K562 (cell line): Measurements from ENCODE around the gene PPP1R2C. TPM values are rescaled to one million over a fixed set of nuclear protein-coding genes. Genes with fewer than 3 reads are reported as not detected.

Experiments used
- ATAC-seq: fragments of 200-7000 bp; cut with Tn5 transposase; 3 replicates; pipeline ENCODE4 v1.9.1; 2020; ENCODE audit warnings: moderate library complexity
- BruUV-seq: library from RNA; stranded (reverse); fragments of 400-500 nt; replicated peaks from 2 replicates; lab custom pipeline; 2021; lab: Mats Ljungman, UMichigan
- CTCF ChIA-PET: fragments of 300-600 bp; formaldehyde crosslinking; extraction: SDS; loops from one replicate; lab custom pipeline; 2021; ENCODE audit warnings: low intra/inter-chr PET ratio; lab: Yijun Ruan, JAX
- POLR2A ChIA-PET: fragments of 300-600, 350-650 bp; sonication (Branson Sonifier 250); formaldehyde crosslinking; extraction: SDS; loops from one replicate; lab custom pipeline; 2021; ENCODE audit warnings: antibody characterized with exemption, inconsistent platforms; lab: Yijun Ruan, JAX
- DNase-seq, 4 experiments: peaks; one replicate each; pipeline versions ENCODE4 v3.0.0 to v3.0.0-alpha.2; 2011 to 2018; ENCODE audit warnings: low spot score in 3 of 4, mixed read lengths in 3 of 4; ENCODE audit errors: extremely low read depth in 1 of 4
- FAIRE-seq: peaks from 2 replicates; lab custom pipeline; 2011; peaks lifted over from hg19 to GRCh38; lab: Jason Lieb, UNC
- H2AFZ ChIP-seq: 2 replicates; pipeline ENCODE4 v1.6.0; 2011; ENCODE audit warnings: low read depth, low read length, control low read depth, inconsistent platforms
- H3K27ac ChIP-seq: fragments of 200-600 bp; 3 replicates; pipeline ENCODE4 v1.8.0; 2011; ENCODE audit warnings: low read depth, mild to moderate bottlenecking, control low read depth, inconsistent platforms, low read length, moderate library complexity, mixed read lengths; ENCODE audit errors: extremely low read depth
- H3K27me3 ChIP-seq, 2 experiments: fragments of 300-600 bp in 1 of 2; 2 replicates in 1 of 2; 3 replicates in 1 of 2; pipeline versions ENCODE4 v1.6.0 to v1.8.0; 2011; ENCODE audit warnings: inconsistent platforms in 2 of 2, low read length in 2 of 2, mild to moderate bottlenecking in 1 of 2, mixed read lengths in 1 of 2, moderate library complexity in 1 of 2; ENCODE audit not compliant: control insufficient read depth in 2 of 2, insufficient read depth in 2 of 2
- H3K36me3 ChIP-seq: fragments of 300-600 bp; 3 replicates; pipeline ENCODE4 v1.8.0; 2011; ENCODE audit warnings: mild to moderate bottlenecking, low read length, inconsistent platforms; ENCODE audit not compliant: control insufficient read depth, insufficient read depth
- H3K4me1 ChIP-seq, 2 experiments: fragments of 200-600 bp in 1 of 2; replicated peaks in 1 of 2; 2 replicates in 1 of 2; 3 replicates in 1 of 2; pipeline versions ENCODE4 v1.5.1 to v1.8.0; 2011; ENCODE audit warnings: inconsistent platforms in 2 of 2, low read length in 2 of 2, mild to moderate bottlenecking in 1 of 2, mixed read lengths in 1 of 2, moderate library complexity in 1 of 2; ENCODE audit not compliant: control insufficient read depth in 2 of 2, insufficient read depth in 2 of 2
- H3K4me2 ChIP-seq: 2 replicates; pipeline ENCODE4 v1.6.1; 2011; ENCODE audit warnings: low read length, control low read depth, inconsistent platforms, mixed read lengths; ENCODE audit not compliant: insufficient read depth
- H3K4me3 ChIP-seq: fragments of 200-600 bp; sonication (generic), shearing (Covaris generic); 2 replicates; pipeline ENCODE4 v1.5.1; 2016; ENCODE audit warnings: control low read depth, inconsistent platforms
- H3K79me2 ChIP-seq: fragments of 200-600 bp; 3 replicates; pipeline ENCODE4 v1.8.0; 2011; ENCODE audit warnings: low read length, inconsistent platforms; ENCODE audit not compliant: control insufficient read depth, insufficient read depth
- H3K9ac ChIP-seq, 2 experiments: 2 replicates each; pipeline versions ENCODE4 v1.6.0 to v1.6.1; 2011; ENCODE audit warnings: low read depth in 2 of 2, low read length in 2 of 2, control low read depth in 1 of 2, inconsistent platforms in 1 of 2, mild to moderate bottlenecking in 1 of 2, mixed read lengths in 1 of 2; ENCODE audit not compliant: insufficient read depth in 1 of 2
- H3K9me1 ChIP-seq: one replicate; pipeline ENCODE4 v1.6.0; 2011; ENCODE audit warnings: inconsistent platforms, mild to moderate bottlenecking, low read length, moderate library complexity; ENCODE audit not compliant: control insufficient read depth, insufficient read depth
- H3K9me3 ChIP-seq: replicated peaks from 2 replicates; pipeline ENCODE4 v1.5.1; 2011; ENCODE audit warnings: low read depth, low read length, inconsistent platforms; ENCODE audit not compliant: control insufficient read depth, insufficient read depth
- H4K20me1 ChIP-seq: replicated peaks from 2 replicates; pipeline ENCODE4 v1.6.1; 2011; ENCODE audit warnings: low read length, inconsistent platforms, mixed read lengths; ENCODE audit not compliant: control insufficient read depth, insufficient read depth
- CBX3 ChIP-seq, 2 experiments: IDR thresholded peaks; 1 replicate in 1 of 2; 2 replicates in 1 of 2; pipeline ENCODE4 v1.6.1; 2012; ENCODE audit warnings: inconsistent platforms in 2 of 2, low read length in 2 of 2, borderline replicate concordance in 1 of 2, control low read depth in 1 of 2
- FOXA3 ChIP-seq, 2 experiments: fragments of 450-650 bp in 1 of 2; sonication (generic) in 1 of 2; formaldehyde crosslinking; IDR thresholded peaks in 1 of 2; conservative IDR thresholded peaks in 1 of 2; 2 replicates each; pipeline versions ENCODE4 v1.4.0 to v1.8.0; 2020 to 2022; ENCODE audit warnings: mild to moderate bottlenecking in 2 of 2, missing genetic modification reagents in 1 of 2
- HEY1 ChIP-seq: fragments of 250-450 bp; sonication (Bioruptor Pico); IDR thresholded peaks from 2 replicates; pipeline ENCODE4 v1.5.0; 2020; ENCODE audit warnings: mild to moderate bottlenecking, moderate library complexity, borderline replicate concordance
- HNRNPL ChIP-seq: fragments of 200-400 bp; formaldehyde crosslinking; IDR thresholded peaks from 2 replicates; pipeline ENCODE4 v1.6.1; 2017; ENCODE audit warnings: low read depth, mild to moderate bottlenecking, low read length
- MED1 ChIP-seq: sonication (generic); formaldehyde crosslinking; IDR thresholded peaks from 2 replicates; pipeline ENCODE4 v1.8.1; 2023; ENCODE audit warnings: missing genetic modification reagents, borderline replicate concordance
- PHF8 ChIP-seq: fragments of 200-600 bp; sonication (generic); IDR thresholded peaks from 2 replicates; pipeline ENCODE4 v1.6.1; 2012; ENCODE audit warnings: mixed run types, mild to moderate bottlenecking, inconsistent platforms, low read length, moderate library complexity, borderline replicate concordance
- TCFL5 ChIP-seq: fragments of 250-450 bp; sonication (Bioruptor Pico); conservative IDR thresholded peaks from 2 replicates; pipeline ENCODE4 v1.6.1; 2021; ENCODE audit warnings: mild to moderate bottlenecking, moderate library complexity, matching md5 sums
- TRIM28 ChIP-seq: fragments of 450-650 bp; IDR thresholded peaks from 2 replicates; pipeline ENCODE4 v1.6.1; 2017
- ZNF224 ChIP-seq: sonication (generic); formaldehyde crosslinking; IDR thresholded peaks from 2 replicates; pipeline ENCODE4 v1.8.0; 2022; ENCODE audit warnings: mild to moderate bottlenecking, missing genetic modification reagents
- ZNF324 ChIP-seq: fragments of 250-450 bp; sonication (Bioruptor Pico); IDR thresholded peaks from 2 replicates; pipeline ENCODE4 v1.4.0; 2020; ENCODE audit warnings: mild to moderate bottlenecking
- ZNF75A ChIP-seq: fragments of 450-650 bp; formaldehyde crosslinking; IDR thresholded peaks from 2 replicates; pipeline ENCODE4 v1.4.0; 2020; ENCODE audit warnings: mild to moderate bottlenecking
- WGBS: fragments of 100-300 bp; shearing (Covaris generic); methylation state at CpG from one replicate; pipeline ENCODE4 v1.1.6; 2016; ENCODE audit warnings: low coverage, mixed read lengths; ENCODE audit not compliant: insufficient coverage; ENCODE audit errors: missing lambda C conversion rate; 5-methylcytosine and 5-hydroxymethylcytosine counted together
- in situ Hi-C: fragments of 300-500 bp; cut with MboI; formaldehyde crosslinking; loops from 4 replicates; pipeline ENCODE4 v1.15.0; 2018; ENCODE audit warnings: inconsistent platforms, mixed read lengths
- intact Hi-C: fragments of 100-400 bp; cut with micrococcal nuclease; formaldehyde crosslinking; loops from 2 replicates; pipeline ENCODE4 v1.14.2; 2022
- polyA plus RNA-seq, 8 experiments: library from polyadenylated mRNA; depleted of rRNA in 4 of 8; stranded (reverse) in 5 of 8; unstranded in 3 of 8; fragments of >200 nt; fragmentation: Nextera tagmentation in 2 of 8; fragmentation: Illumina TruSeq in 1 of 8; extraction: Ambion mirVana in 2 of 8; extraction: Trizol in 1 of 8; gene quantifications; 2 replicates each; pipeline versions ENCODE4 v1.2.1 to v1.2.3, GENCODE V29; 2011 to 2014; ENCODE audit warnings: inconsistent platforms in 1 of 8, missing spikeins in 1 of 8
- total RNA-seq, 7 experiments: library from RNA; depleted of rRNA in 6 of 7; stranded (reverse); fragments of >200 nt in 6 of 7; fragmentation: Illumina TruSeq in 2 of 7; extraction: Trizol in 2 of 7; gene quantifications; 2 replicates each; pipeline versions ENCODE4 v1.2.1 to v1.2.3, GENCODE V29; 2011 to 2021; ENCODE audit warnings: low replicate concordance in 1 of 7
- TF ChIP-seq, protein P1 (sequence below), 2 experiments: fragments of 150-350 bp in 1 of 2; IDR thresholded peaks; 2 replicates each; pipeline ENCODE4 v1.6.1; 2012 to 2016; ENCODE audit warnings: low read depth in 2 of 2, low read length in 2 of 2, mild to moderate bottlenecking in 1 of 2, moderate library complexity in 1 of 2
- TF ChIP-seq, protein P2 (sequence below): fragments of 250-450 bp; sonication (Bioruptor Pico); IDR thresholded peaks from 2 replicates; pipeline ENCODE4 v1.5.0; 2021; ENCODE audit warnings: mild to moderate bottlenecking, borderline replicate concordance
- TF ChIP-seq, protein P3 (sequence below): sonication (generic); formaldehyde crosslinking; IDR thresholded peaks from 2 replicates; pipeline ENCODE4 v1.4.0; 2020; ENCODE audit warnings: mild to moderate bottlenecking, missing genetic modification reagents

The PPP1R2C gene
- total and polyA plus RNA-seq, 9 of the 15 experiments (the other 6 are each of a cell fraction or from before 2014, with no cell fraction given), result not detected

DNA sequence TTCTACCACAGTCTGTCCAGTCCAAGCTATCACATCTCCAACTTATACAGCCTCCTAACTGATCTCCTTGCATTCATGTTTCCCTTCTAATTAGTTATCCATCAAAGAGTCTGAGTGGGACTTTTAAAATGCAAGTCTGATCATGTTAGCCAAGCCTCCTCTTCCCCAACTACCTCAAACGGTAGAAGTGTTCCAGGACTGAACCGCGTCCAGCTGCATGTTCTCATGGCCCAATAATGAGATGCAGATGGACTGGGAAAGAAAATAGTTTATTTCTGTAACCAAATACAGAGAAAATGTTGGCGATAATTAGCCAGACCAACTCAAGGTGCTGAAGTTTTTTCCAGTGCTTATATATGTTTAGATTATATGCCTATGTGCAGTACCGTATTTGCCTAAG is 46.6 kb upstream of the PPP1R2C start:
- BruUV-seq, result no TSS peak
- H3K4me1 ChIP-seq, result no peaks in the 10 kb centered on the region
- in situ Hi-C loops, result no loop called here
- ChIA-PET CTCF (no interaction called here), POLR2A (no interaction called here)
- no peak overlapping the region for H3K27ac ChIP-seq
- ATAC-seq (no peak), DNase-seq (no peak), FAIRE-seq (no peak)
- H4K20me1 ChIP-seq, result no peaks in the 10 kb centered on the region
- H3K9ac ChIP-seq, result no peak overlapping the region
- H3K9me1 ChIP-seq, result no peaks in the 10 kb centered on the region
- H3K36me3 ChIP-seq, result no peaks in the 10 kb centered on the region
- H3K4me3 ChIP-seq, result no peak overlapping the region
- H3K9me3 ChIP-seq, result no peaks in the 10 kb centered on the region
- TF ChIP-seq MED1 (CRISPR knock-in tag), result no peak
- TF ChIP-seq HEY1, result no peak
- no peak for TF ChIP-seq ZNF224 (CRISPR knock-in tag)
- TF ChIP-seq CBX3 (IDR thresholded peaks at IDR 0.05; ENCODE audit: borderline replicate concordance in 1 of 2, low read length in 2 of 2), result no peak
- TF ChIP-seq TRIM28, result no peak
- TF ChIP-seq ZNF324 (CRISPR knock-in tag), result no peak
- TF ChIP-seq HNRNPL, result no peak
- no peak for TF ChIP-seq ZNF75A (CRISPR knock-in tag)
- TF ChIP-seq FOXA3 (CRISPR knock-in tag; conservative IDR thresholded peaks at IDR 0.05 in 1 of 2, IDR thresholded peaks at IDR 0.05 in 1 of 2), result no peak
- TF ChIP-seq, protein P1, sequence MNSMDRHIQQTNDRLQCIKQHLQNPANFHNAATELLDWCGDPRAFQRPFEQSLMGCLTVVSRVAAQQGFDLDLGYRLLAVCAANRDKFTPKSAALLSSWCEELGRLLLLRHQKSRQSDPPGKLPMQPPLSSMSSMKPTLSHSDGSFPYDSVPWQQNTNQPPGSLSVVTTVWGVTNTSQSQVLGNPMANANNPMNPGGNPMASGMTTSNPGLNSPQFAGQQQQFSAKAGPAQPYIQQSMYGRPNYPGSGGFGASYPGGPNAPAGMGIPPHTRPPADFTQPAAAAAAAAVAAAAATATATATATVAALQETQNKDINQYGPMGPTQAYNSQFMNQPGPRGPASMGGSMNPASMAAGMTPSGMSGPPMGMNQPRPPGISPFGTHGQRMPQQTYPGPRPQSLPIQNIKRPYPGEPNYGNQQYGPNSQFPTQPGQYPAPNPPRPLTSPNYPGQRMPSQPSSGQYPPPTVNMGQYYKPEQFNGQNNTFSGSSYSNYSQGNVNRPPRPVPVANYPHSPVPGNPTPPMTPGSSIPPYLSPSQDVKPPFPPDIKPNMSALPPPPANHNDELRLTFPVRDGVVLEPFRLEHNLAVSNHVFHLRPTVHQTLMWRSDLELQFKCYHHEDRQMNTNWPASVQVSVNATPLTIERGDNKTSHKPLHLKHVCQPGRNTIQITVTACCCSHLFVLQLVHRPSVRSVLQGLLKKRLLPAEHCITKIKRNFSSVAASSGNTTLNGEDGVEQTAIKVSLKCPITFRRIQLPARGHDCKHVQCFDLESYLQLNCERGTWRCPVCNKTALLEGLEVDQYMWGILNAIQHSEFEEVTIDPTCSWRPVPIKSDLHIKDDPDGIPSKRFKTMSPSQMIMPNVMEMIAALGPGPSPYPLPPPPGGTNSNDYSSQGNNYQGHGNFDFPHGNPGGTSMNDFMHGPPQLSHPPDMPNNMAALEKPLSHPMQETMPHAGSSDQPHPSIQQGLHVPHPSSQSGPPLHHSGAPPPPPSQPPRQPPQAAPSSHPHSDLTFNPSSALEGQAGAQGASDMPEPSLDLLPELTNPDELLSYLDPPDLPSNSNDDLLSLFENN (IDR thresholded peaks at IDR 0.05; ENCODE audit: low read depth in 2 of 2, low read length in 2 of 2), result no peak
- TF ChIP-seq, protein P2, sequence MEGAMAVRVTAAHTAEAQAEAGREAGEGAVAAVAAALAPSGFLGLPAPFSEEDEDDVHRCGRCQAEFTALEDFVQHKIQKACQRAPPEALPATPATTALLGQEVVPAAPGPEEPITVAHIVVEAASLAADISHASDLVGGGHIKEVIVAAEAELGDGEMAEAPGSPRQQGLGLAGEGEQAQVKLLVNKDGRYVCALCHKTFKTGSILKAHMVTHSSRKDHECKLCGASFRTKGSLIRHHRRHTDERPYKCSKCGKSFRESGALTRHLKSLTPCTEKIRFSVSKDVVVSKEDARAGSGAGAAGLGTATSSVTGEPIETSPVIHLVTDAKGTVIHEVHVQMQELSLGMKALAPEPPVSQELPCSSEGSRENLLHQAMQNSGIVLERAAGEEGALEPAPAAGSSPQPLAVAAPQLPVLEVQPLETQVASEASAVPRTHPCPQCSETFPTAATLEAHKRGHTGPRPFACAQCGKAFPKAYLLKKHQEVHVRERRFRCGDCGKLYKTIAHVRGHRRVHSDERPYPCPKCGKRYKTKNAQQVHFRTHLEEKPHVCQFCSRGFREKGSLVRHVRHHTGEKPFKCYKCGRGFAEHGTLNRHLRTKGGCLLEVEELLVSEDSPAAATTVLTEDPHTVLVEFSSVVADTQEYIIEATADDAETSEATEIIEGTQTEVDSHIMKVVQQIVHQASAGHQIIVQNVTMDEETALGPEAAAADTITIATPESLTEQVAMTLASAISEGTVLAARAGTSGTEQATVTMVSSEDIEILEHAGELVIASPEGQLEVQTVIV (CRISPR knock-in tag), result no peak
- TF ChIP-seq, protein P3, sequence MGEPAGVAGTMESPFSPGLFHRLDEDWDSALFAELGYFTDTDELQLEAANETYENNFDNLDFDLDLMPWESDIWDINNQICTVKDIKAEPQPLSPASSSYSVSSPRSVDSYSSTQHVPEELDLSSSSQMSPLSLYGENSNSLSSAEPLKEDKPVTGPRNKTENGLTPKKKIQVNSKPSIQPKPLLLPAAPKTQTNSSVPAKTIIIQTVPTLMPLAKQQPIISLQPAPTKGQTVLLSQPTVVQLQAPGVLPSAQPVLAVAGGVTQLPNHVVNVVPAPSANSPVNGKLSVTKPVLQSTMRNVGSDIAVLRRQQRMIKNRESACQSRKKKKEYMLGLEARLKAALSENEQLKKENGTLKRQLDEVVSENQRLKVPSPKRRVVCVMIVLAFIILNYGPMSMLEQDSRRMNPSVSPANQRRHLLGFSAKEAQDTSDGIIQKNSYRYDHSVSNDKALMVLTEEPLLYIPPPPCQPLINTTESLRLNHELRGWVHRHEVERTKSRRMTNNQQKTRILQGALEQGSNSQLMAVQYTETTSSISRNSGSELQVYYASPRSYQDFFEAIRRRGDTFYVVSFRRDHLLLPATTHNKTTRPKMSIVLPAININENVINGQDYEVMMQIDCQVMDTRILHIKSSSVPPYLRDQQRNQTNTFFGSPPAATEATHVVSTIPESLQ (CRISPR knock-in tag), result no peak
- TF ChIP-seq PHF8, result no peak
- no peak for TF ChIP-seq TCFL5 (CRISPR knock-in tag)
- no peak overlapping the region for H3K4me2 ChIP-seq
- no peaks in the 10 kb centered on the region for H3K27me3 ChIP-seq
- no peaks in the 10 kb centered on the region for H3K79me2 ChIP-seq
- 0% methylated on average over 5 of the region's 5 CpGs for WGBS
- H2AFZ ChIP-seq, result no peak overlapping the region
- intact Hi-C loops, result no loop called here
